ENCODE results near the gene RNASET2.
"Not testable (repeated sequence)": the region's sequence is repeated elsewhere in the genome, so short reads cannot be mapped to it uniquely, and the experiment has no call there.

RNASET2 gene

DNA sequence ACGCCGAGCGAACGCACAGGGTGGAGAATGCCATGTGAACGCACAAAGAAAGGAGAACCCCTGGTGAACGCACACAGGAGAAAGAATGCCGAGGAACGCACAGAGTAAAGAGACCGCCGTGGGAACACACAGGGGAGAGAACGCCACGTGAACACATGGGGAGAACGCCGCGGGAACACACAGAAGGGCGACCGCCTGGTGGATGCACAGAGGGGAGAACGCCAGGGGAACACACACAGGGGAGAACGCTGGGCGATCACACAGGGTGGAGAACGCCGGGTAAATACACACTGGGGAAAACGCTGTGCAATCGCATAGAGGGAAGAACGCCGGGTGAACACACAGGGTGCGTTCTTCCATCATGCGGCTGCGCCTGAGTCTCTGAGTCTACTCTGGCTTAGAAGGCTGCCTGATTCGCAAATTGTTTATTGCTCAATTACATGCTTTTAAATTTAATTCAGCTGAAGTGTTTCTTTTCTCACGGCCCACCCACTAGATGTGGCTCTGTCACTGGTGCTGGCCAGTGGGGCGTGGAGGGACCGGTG, 54.1 kb downstream of the RNASET2 start:
- no peak for DNase-seq (ENCODE audit: low read depth)

DNA sequence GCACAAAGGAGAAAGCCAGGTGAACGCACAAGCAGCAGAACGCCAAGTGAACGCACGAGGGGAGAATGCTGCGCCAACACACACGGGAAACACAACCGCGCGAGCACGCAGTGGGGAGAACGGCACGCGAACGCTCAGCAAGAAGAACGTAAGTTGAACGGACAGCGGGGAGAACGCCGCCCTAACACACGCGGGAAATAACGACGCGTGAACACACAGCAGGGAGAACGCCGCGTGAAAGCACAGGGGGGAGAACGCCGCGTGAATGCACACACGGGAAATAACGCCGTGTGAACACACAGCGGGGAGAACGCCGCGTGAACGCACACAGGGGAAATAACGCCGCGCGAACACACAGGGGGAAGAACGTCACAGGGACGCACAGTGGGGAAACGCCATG, 54.7 kb downstream of the RNASET2 start:
- DNase-seq (ENCODE audit: low read depth), result no peak

GRCh38 chr6:166900956-166901607, 55.3 kb downstream of the RNASET2 start:
- no peak for DNase-seq (ENCODE audit: low read depth)

DNA sequence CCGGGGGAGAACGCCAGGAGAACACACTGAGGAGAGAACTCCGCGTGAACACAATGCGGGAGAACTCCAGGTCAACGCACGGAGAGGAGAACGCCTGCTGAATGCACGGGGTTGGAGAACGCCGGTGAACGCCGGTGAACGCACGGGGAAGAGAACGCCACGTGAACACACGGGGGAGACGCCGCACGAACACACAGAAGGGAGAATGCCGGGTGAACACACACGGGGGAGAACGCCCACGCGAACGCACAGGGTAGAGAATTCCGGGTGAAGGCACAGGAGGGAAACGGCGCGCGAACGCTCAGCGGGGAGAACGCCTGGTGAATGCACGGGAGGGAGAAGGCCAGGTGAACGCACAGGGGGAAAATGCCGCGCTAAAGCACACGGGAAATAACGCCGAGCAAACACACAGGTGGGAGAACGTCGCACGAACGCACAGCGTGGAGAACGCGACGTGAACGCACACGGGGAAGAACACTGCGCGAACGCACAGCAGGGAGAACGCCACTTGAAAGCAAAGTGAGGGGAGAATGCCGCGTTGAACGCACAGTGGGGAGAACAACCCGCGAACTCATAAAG, 56.1 kb downstream of the RNASET2 start:
- no peak for DNase-seq (ENCODE audit: low read depth)

DNA sequence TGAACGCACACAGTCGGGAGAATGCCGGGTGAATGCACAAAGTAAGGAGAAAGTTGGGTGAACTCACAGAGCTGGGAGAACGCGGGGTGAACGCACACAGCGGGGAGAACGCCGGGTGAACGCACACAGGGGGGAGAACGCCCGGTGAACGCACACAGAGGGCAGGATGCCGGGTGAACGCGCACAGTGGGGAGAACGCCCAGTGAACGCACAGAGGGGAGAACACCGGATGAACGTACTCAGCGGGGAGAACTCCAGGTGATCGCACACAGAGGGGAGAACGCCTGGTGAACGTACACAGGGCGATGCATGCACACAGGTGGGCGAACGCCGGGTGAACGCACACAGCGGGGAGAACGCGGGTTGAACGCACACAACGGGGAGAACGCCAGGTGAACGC, 57.4 kb downstream of the RNASET2 start:
- no peak for DNase-seq (ENCODE audit: low read depth)

- DNase-seq (ENCODE audit: low read depth), result not testable (repeated sequence)
These were observed 61.7 kb downstream of the RNASET2 start for GRCh38 chr6:166894614-166895013.

DNA sequence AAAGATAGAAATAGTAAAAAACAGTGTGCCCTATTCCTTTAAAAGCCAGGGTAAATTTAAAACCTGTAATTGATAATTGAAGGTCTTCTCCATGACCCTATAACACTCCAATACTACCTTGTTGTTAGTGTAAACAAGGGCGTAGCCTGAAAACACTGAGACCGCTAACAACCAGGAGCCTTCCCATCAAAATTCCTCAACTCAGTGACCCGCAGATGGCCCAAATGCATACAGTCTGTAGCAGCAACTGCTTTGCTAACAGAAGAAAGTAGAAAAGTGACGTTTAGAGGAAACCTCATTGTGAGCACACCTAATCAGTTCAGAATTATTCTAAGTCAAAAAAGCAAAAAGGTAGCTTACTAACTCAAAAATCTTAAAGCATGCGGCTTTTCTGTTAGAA, 63.9 kb downstream of the RNASET2 start:
- DNase-seq (ENCODE audit: low read depth), result not testable (repeated sequence)

- not testable (repeated sequence) for DNase-seq (ENCODE audit: low read depth)
These were observed 69.6 kb downstream of the RNASET2 start for GRCh38 chr6:166886773-166887172.

GRCh38 chr6:166884958-166885357, 71.4 kb downstream of the RNASET2 start:
- not testable (repeated sequence) for DNase-seq (ENCODE audit: low read depth)

DNA sequence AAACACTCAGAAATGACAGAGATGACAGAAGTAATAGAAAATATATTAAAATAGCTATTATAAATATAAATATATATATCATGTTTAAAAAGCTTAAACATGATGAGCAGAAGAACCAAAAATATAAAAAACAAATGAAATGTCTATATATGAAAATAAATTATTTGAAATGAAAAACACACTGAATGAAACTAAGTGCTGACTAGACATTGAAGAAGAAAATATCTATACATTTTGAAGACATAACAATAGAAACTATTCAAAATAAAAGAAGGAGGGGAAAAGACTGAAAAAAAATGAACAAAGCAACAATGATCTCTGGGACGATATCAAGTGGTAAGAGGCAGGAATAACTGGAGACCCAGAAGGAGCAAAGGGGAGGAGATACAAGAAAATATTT, 76.8 kb downstream of the RNASET2 start:
- no peak for DNase-seq (ENCODE audit: low read depth)

Measured in activated gamma-delta T cell treated with anti-CD3 and anti-CD28 coated beads, Interleukin-2, amount 50 U/mL, for 16 hours (primary cell).